Left forelimb (tissue), 1 donor: ENCODE results near the gene RAB31.

Experiments
- DNase-seq: peaks from one replicate; pipeline ENCODE4 v3.0.0-alpha.2; 2018; ENCODE audit warnings: low spot score

The RAB31 gene

DNA sequence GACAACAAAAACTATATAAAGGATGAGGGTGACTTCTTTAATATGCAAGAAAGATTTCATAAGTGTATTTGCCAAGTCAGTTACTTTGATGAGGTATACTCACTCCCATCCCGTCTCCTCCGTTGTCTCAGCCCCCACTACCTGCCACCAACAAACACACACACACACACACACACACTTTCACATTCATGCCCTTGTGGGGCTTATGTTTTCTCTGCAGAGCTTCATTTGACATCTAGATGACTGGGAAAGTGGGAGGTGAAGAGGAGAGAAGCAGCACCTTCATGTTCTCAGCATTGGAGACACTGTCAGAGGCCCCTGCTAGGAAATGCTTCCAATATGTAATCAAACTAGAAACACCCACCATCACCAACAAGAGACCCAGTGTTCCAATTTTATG is 155.2 kb downstream of the RAB31 start:
- DNase-seq, result no peak

DNA sequence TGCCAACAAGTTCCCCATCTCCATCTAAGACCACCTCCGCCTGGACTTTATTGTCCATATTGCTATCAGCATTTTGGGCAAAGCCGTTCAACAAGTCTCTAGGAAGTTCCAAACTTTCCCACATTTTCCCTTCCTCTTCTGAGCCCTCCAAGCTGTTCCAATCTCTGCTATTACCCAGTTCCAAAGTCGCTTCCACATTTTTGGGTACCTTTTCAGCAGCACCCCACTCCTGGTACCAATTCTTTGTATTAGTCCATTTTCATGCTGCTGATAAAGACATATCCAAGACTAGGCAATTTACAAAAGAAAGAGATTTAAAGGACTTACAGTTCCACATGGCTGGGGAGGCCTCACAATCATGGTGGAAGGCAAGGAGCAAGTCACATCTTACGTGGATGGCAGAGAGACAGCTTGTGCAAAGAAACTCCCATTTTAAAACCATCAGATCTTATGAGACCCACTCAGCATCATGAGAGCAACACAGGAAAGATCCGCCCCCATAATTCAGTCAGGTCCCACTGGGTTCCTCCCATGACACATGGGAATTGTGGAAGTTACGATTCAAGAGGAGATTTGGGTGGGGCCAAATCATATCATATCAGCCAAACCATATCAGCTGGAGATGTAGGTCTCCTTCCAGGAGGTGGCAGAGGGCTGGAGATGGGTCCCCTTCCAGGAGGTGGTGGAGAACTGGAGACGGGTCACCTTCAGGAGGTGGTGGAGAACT is 157.8 kb downstream of the RAB31 start:
- no peak for DNase-seq

DNA sequence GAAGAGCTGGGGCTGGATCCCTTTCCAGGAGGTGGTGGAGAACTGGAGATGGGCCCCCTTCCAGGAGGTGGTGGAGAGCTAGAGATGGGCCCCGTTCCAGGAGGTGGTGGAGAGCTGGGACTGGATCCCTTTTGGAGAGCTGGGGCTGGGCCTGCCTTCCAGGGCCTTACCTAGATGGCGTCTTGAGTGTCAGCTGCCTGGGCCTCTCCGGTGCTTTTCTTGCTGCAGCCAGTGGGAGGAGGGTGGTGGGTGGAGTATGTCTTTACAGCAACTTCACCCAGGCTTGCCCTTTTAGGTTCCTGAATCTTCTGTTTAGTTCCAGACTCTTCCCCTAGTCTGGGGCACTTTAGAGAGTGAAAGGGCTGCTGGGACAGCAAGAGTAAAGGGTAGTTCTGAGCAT is 158.5 kb downstream of the RAB31 start:
- DNase-seq, result no peak

DNA sequence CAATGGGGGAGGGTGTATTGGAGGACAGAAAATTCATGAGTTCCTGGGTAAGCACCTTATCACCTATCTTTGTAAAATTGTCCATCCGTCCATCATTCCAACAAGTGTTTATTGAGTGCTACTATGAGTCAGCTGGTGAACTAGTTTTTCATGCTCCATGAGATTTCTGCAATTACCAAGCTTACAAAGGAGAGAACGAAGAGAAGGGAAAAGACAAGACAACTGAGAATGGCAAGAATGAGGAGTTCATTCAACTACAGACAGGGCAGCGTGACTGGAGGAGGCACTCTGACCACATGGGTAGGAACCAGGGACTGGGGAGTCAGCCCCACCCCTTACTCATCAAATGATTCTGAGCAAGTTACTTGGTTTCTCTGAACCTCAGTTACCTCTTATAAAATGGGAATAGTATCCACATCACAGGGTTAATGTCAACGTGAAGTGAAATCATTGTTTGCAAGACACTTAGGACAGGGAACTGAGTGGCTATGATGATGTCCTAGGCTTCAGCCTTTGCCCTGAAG is 159.0 kb downstream of the RAB31 start:
- no peak for DNase-seq

DNA sequence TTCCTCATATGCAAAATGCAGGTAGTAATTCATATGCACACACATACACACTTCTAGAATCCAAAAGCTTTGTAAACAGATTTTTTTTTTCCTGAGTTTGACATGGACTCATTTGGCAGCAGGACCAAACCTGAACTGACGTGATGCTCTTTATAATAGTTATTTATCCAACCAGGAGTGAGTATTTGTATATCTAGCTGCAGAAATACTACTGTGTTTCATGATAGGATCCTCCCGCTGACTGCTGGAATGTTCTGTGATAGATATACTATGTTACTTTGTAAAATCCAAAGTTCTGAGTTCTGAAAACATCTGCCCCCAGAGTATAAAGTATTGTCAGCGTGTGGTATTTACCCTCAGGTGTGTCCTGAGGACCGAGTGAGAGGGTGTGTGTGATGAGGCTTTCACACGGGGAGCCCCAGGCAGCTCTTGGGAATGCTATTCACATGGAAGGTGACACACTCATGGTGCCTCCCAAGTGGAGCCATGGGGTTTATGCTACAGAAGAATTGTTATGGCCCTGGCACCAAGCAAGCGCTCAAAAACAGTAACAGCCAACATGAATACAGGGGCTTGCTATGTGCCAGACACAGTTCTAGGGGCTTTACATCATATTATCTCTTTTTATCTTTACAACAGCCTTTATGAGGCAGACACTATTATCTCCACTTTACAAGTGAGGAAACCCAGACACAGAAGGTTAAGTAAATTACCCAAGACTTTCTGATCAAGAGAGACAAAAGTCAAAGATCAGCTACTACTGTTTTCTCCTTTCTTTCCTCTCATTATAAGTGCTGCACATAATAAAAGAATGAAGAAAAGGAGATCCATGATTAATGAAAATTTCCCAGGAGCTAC is 161.0 kb downstream of the RAB31 start:
- no peak for DNase-seq

GRCh38 chr18:9869715-9870430 is 161.8 kb downstream of the RAB31 start:
- no peak for DNase-seq

DNA sequence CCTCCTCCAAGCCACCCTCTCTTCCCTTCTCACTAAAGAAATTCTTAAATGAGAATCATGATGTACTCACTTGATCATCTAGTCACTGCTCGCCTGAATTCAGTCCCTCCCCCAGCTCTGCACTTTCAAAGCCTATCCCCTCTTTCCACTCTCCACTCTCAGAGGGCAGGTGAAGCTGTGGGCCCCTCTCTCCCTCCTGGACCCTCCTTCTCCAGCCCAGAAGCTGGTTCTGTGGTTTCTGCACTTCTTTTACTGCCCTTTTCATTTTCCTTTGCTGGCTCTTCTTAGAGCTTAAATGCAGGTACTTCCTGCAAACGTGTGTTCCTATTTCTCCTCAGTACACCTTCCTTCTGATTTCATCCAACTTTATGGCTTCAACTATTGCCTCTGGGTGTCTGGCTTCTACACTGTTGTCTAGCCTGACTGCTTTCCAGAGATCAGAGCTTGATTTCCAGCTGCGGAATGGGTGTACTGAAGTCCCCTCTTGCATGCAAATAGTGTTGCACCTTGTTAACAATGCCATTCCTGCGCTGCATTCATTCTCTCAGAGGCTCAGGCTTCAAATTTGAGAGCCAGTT is 162.4 kb downstream of the RAB31 start:
- DNase-seq, result no peak

GRCh38 chr18:9871244-9871746 is 163.2 kb downstream of the RAB31 start:
- no peak for DNase-seq

DNA sequence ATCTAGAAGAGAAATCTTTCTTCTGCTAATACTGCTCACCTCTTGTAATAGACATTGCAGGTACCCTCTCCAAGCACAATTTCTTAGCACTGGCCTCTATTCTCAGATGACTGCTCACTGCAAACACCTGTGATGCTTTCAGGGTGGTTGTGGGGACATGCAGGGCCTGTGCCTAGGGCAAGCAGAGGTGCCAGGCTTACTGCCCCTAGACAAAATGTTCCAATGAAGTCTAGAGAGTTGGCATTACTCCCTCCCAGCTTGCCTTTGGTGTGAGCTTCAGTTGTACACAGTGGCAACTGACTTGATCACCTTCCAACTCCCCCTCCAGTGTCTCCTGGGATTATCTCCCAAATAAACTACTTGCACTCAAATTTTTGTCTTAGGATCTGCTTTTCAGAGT is 164.7 kb downstream of the RAB31 start:
- no peak for DNase-seq

- DNase-seq, result no peak
Observed at GRCh38 chr18:9874728-9875127, 166.6 kb downstream of the RAB31 start.

DNA sequence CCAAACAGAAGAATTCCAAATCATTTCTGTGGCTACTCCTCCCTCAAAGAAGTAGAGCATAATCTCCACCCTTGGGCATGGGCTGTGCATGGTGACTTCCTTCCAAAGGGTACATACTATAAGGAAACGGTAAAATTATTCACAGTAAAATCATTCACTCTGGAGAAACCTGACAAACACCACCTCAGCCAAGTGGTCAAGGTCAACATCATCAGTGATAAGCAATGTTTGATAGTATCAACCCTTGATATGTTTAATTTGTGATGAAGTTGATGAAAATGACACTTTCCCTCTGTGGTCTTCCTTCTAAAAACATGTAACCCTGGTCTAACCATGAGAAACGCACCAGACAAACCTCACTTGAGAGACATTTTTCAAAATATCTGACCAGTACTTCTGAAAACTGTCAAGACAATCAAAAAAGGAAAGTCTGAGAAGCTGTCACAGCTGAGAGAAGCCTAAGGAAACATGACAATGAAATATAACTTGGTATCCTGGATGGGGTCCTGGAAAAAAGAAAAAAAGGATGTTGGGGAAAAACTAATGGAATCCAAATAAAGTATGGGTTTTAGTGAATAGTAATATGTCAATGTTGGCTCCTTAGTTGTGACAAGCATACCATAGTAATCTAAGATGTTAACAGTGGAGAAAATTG is 168.2 kb downstream of the RAB31 start:
- no peak for DNase-seq

DNA sequence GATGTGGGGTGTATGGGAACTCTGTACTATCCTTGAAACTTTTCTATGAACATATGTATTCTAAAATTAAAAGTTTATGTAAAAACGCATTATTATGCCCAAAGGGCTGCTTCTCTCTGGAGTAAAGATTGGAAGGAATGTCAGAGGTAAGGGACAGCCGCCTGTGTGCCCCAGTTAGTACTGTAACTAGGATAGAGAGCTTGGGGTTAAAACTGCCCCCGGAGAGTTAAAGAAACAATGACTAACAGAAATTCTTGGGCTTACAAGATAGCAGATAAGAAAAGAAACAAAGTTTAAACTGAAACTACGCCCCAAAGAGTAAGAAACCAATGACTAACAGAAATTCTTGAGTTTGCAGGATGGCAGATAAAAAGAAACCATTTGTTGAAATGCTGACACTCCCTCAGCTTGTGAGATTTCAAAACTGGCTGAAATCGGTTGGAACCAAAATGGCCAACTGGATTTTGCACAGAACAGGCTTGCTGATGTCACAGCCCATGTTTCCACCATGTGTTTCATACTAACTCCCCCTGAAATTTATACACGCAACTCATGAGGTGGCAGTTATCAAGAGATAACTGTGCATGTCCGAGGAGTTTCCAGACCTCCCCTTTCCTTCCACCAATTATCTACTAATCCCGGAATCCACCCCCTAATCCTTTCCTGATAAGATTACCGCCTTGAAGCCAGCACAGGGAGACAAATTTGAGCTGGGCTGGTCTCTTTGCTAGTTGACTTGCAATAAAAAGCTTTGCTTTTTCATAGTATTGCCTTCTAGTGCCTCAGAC is 169.0 kb downstream of the RAB31 start:
- DNase-seq, result no peak

DNA sequence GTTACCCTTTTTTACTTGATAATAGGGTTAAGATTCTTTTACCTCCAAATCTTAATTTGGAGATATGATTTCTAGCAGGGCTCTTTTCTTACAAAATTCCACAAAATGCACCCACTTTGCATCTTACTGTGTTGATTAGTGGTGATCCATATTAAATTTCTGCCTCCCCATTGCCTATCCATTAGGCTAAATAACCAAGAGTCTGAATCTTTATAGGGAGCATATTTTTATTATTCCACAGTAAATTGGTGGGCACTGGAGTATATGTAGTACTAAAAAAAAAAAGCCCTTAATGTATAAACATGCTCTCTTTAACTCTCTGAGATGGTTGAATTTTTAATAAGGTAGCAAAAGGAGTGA is 169.5 kb downstream of the RAB31 start:
- DNase-seq, result no peak

GRCh38 chr18:9878095-9878494 is 170.0 kb downstream of the RAB31 start:
- DNase-seq, result no peak

GRCh38 chr18:9878783-9879242 is 170.7 kb downstream of the RAB31 start:
- no peak for DNase-seq

DNA sequence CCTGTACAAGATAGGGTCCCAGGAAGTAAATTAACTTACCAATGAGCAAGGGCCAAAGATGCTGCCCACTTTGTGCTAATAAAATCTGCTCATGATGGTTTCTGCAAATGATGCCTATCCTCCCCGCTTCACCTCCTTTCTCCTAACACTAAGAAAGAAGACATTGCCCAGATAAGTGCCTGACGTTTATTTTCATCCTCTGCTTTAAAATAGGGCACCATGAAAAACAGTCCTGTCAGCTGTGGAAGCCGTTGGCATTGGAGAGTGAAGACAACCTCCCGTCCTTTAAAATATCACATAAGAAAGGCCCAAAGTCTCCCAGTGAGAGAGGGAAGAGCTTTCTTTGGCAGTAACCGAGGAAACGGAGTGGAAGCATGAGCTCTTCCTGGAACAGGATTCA is 176.0 kb downstream of the RAB31 start:
- no peak for DNase-seq

GRCh38 chr18:9884532-9885140 is 176.5 kb downstream of the RAB31 start:
- no peak for DNase-seq

DNA sequence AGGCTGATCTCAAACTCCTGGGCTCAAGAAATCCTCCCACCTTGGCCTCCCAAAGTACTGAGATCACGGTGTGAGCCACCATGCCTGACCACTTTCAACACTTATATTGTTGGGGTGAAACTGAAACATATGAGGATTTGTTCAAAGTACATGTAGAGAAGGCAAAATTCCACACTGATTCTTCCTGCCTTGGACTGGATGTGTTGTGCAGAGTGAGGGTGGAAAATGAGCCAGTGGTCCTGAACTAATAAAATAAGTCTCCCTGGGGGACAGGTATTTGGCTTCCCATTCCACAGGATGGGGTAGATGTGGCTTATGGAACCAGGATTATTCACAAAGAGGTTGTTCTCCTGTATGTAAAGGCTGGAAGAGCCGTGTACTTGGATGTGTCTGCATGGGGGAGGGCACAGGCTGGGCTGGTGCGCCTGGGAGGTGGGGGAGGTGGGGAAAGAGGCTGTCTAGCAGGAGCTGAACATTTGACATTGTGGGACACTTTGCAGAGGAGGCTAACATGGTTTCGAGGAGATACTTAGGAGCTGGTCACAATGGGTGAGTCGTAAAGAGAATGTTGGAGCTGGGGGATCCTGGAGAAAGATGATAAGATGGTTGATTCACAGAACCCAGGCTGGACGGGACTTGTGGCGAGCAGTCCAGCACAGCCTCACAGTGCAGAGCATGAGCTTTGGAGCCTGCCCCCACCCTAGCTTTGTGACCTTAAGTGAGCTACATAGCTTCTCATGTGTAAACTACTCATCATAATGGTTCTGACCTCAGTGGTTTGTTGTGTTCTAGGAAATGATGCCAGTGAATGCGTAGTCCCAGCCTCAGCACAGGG is 177.3 kb downstream of the RAB31 start, which contains the start of gene TXNDC2:
Gene TXNDC2, plus strand, starts transcription at position 804 of the 835 bp plus-strand sequence. CDS start 708 bp downstream, outside the sequence.
- no peak for DNase-seq

- DNase-seq, result no peak
Observed at GRCh38 chr18:9886005-9886348, 177.9 kb downstream of the RAB31 start.
